Cortex of kidney (tissue), 1 donor: ENCODE results near the gene MICAL3.
"Not testable (repeated sequence)": the region's sequence is repeated elsewhere in the genome, so short reads cannot be mapped to it uniquely, and the experiment has no call there.

ENCODE experiments used
- DNase-seq: peaks from one replicate; lab custom pipeline; 2025; lab: John Stamatoyannopoulos, UW

The MICAL3 gene

DNA sequence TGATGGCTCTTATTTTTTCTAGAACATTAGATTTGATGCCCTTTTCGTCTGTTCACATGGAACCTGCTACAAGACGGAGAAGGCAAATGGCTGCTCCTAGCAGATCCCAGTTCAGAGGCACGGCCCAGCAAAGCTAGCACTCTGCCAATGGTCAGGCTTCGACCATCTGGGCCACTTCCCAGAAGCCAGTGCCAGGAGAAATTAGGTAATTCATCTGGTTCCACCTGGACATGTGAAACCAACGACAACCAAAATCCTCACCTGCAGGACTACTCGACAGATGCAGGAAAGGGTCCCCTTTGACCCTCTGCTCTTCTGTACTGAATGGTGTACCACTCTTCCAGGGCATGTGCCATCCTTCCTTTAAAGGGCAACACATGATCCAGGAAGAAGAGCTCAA lies 25.4 kb downstream of the MICAL3 start:
- DNase-seq, result no peak

DNA sequence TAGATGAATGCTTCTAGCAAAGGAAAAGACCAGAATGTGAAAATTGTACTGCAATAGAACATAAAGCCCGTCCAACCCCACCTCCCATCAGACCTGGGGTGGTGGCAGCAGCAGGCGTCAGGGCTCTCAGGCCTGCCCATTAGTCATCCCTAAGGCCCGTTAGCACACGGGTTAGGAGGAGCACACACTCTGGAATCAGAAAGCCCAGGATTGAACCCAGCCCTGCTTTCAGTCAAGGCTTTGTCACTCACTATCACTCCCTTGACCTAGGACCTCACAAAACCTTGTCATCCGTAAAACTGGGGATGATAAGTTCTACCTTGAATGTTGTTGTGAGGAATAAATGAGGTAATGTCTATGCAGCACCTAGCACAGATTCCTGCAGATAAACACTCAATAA lies 26.9 kb downstream of the MICAL3 start:
- no peak for DNase-seq

DNA sequence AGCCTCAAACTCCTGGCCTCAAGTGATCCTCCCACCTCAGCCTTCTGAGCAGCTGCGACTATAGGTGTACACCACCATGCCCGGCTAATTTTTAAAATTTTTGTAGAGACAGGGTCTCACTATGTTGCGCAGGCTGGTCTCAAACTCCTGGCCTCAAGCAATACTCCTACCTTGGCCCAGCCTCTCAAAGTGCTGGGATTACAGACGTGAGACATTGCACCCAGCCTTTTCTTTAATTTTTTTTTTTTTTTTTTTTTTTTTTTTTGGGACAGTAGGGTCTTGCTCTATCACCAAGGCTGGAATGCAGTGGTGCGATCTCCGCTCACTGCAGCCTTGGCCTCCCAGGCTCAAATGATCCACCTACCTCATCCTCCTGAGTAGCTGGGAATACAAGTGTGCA lies 29.1 kb downstream of the MICAL3 start:
- not testable (repeated sequence) for DNase-seq

- DNase-seq, result no peak
Measured at GRCh38 chr22:17994424-17995108, 29.8 kb downstream of the MICAL3 start.

DNA sequence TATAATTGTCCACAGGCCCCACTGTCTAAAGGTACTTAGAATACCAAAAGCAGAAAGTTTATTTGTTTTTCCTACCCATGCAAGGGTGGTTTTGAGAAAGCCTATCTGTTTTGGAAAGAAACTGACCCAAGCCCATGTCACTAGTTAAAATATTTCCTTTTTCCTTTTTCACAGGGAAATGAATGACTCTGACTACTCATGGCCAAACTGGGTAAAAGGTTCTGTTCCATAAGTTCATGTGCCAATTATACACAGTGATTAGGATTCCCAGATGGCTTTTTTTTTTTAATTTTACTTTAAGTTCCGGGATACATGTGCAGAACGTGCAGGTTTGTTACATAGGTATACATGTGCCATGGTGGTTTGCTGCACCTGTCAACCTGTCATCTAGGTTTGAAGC lies 31.4 kb downstream of the MICAL3 start:
- DNase-seq, result not testable (repeated sequence)

- DNase-seq, result not testable (repeated sequence)
Measured at GRCh38 chr22:17991992-17992391, 32.4 kb downstream of the MICAL3 start.

- DNase-seq, result no peak
Measured at GRCh38 chr22:17990942-17991341, 33.4 kb downstream of the MICAL3 start.

- no peak for DNase-seq
Measured at GRCh38 chr22:17990147-17990546, 34.2 kb downstream of the MICAL3 start.

- DNase-seq, result no peak
Measured at GRCh38 chr22:17988800-17989513, 35.4 kb downstream of the MICAL3 start.

- no peak for DNase-seq
Measured at GRCh38 chr22:17985606-17986005, 38.8 kb downstream of the MICAL3 start.

GRCh38 chr22:17985071-17985470 lies 39.3 kb downstream of the MICAL3 start:
- not testable (repeated sequence) for DNase-seq

GRCh38 chr22:17984114-17984513 lies 40.2 kb downstream of the MICAL3 start:
- DNase-seq, result no peak

GRCh38 chr22:17982572-17983141 lies 41.7 kb downstream of the MICAL3 start:
- DNase-seq, result no peak

- no peak for DNase-seq
Measured at GRCh38 chr22:17981497-17981896, 42.9 kb downstream of the MICAL3 start.

- no peak for DNase-seq
Measured at GRCh38 chr22:17980638-17981051, 43.7 kb downstream of the MICAL3 start.

GRCh38 chr22:17980015-17980590 lies 44.3 kb downstream of the MICAL3 start:
- DNase-seq, result no peak

GRCh38 chr22:17978027-17978426 lies 46.3 kb downstream of the MICAL3 start:
- DNase-seq, result no peak

DNA sequence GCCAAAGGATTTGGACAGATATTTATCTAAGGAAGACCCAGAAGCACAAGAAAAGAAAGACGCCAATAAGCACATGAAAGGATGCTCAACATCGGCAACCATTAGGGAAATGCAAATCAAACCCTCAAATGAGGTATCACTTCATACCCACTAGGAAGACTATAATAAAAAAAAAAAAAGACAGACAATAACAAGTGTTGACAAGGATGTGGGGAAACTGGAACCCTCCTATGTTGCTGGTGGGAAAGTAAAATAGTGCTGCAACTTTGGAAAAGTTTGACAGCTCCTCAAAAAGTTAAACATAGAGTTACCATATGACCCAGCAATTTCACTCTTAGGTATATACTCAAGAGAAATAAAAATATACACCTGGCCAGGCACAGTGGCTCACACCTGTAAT lies 47.0 kb downstream of the MICAL3 start:
- no peak for DNase-seq

DNA sequence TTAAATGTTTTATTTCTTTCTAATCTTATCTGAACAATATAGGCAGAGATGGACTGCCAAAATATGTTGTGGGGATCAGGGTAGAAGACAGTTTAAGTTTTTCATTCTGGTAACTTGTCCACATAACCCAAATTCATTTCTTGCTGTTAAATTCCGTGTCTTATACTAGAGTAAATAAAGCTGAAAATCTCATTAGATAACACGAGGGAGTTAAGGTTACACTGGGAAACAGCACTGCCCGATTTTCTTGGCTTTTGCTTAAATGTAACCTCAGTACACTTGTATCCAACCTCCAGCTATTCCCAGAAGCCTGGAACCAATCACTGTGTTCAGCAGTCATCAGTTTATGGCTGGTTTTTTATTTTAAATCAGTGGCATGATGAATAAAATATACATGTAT lies 48.2 kb downstream of the MICAL3 start:
- DNase-seq, result no peak

- DNase-seq, result no peak
Measured at GRCh38 chr22:17974703-17975372, 49.5 kb downstream of the MICAL3 start.

- DNase-seq, result no peak
Measured at GRCh38 chr22:17974087-17974486, 50.3 kb downstream of the MICAL3 start.

DNA sequence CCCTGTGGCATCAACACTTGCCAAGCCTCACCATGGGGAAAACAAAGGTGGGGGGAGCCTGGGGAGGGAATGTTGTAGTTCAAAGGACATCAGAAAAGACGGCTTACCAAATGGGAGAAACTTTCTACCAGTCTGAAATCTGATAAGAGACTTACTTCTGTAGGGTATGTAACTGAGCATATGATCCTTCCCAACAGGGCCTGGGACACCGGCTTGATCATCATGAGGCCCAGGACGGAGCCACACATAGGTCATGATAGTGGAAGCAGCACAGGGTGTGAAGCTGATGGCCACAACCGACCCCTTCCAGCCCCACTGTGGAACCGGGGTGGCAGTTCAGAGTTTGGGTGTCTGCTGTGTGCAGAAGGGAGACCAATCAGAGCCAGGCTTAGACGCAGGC lies 51.1 kb downstream of the MICAL3 start:
- DNase-seq, result no peak
